Measurements from ENCODE around the gene LMF1.

GRCh38 chr16:894136-894535 is 76.6 kb downstream of the LMF1 start:
- TF ChIP-seq NFE2L2 (IDR thresholded peaks at IDR 0.05; ENCODE audit: low read depth, low read length) (no peak), MXI1 (IDR thresholded peaks at IDR 0.05; ENCODE audit: borderline replicate concordance, low read depth, low read length) (no peak), POLR2A (IDR thresholded peaks at IDR 0.05; ENCODE audit: low read depth, low read length) (no peak), CTCF (conservative IDR thresholded peaks at IDR 0.05; ENCODE audit: low read depth, low read length) (no peak), RAD21 (IDR thresholded peaks at IDR 0.05; ENCODE audit: low read length) (no peak), MAFK (IDR thresholded peaks at IDR 0.05; ENCODE audit: low read depth, low read length) (no peak), USF2 (IDR thresholded peaks at IDR 0.05; ENCODE audit: low read depth, low read length) (no peak), RFX5 (IDR thresholded peaks at IDR 0.05; ENCODE audit: low read depth, low read length) (no peak)
